Measurements from ENCODE around the gene HDAC6.

The HDAC6 gene

DNA sequence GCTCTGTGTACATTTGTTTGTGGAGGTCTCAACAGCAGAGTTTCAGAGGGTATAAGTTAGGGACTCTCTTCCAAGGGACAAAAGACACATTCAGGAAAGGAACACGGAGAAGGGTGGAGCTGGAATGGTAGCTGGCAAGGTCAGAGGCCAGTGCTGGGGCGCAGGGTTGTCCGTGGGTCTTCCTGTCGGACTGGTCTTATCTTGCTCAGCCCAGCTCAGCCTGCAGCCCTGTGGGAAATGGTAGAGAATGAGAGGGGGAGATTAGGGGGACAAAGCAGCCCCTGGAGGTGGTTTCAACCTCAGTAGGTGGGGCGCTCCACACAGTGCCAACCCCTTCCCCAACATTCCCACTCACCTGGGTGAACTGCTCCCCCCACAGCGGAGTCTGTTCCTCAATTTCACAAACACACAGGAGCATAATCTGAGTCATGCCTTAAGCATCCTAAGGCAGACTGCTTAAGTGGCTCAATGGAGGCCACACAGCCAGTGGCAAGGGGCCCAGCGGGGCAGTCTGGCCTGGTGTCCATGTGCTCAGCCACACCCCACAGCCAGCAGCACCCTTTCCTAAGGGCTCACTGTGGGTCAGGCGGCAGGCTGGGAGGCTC, 6.9 kb upstream of the HDAC6 start:
- no peak overlapping the region for H3K4me3 ChIP-seq (ENCODE audit: low read depth, low read length)
- no peak for TF ChIP-seq CTCF (IDR thresholded peaks at IDR 0.05; ENCODE audit: low read depth, low read length)

- no peak for TF ChIP-seq CTCF (IDR thresholded peaks at IDR 0.05; ENCODE audit: low read depth, low read length)
- H3K4me3 ChIP-seq (ENCODE audit: low read depth, low read length), result no peak overlapping the region
Measured at GRCh38 chrX:48798318-48798717, 3.5 kb upstream of the HDAC6 start.

DNA sequence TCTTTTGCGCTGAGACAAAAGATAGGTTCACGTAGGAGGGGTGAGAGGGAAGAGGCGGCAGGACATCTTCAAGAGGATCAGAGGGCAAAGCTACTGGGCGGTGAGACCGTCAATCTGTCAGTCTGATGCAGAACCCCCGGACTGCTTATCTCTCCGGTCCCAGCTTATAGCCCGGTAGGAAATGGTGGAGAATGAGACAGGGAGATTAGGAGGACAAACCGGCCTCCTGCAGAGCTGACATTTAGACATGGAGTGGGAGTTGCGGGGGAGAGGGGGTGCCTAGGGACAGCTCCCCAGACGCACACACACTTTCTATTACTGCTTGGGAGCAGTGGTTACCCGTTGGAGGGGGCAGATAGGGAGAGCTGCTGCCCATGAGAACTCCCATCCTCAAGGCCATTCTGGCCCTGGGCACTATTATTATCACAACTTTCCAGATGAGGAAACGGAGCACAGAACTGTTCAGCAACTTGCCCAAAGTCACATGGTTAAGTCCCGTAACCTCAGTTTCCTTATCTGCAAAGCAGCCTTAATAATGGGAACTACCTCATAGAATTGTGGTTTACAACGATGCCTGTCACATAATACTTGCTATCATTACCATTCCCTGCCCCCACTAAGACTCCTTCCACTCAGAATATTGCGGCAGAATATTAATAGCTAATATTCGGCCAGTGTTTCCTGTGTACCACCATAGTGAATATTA, 1.1 kb upstream of the HDAC6 start:
- H3K4me3 ChIP-seq (ENCODE audit: low read depth, low read length), result peak overlapping the region; percentile 62
- TF ChIP-seq CTCF (IDR thresholded peaks at IDR 0.05; ENCODE audit: low read depth, low read length), result no peak

DNA sequence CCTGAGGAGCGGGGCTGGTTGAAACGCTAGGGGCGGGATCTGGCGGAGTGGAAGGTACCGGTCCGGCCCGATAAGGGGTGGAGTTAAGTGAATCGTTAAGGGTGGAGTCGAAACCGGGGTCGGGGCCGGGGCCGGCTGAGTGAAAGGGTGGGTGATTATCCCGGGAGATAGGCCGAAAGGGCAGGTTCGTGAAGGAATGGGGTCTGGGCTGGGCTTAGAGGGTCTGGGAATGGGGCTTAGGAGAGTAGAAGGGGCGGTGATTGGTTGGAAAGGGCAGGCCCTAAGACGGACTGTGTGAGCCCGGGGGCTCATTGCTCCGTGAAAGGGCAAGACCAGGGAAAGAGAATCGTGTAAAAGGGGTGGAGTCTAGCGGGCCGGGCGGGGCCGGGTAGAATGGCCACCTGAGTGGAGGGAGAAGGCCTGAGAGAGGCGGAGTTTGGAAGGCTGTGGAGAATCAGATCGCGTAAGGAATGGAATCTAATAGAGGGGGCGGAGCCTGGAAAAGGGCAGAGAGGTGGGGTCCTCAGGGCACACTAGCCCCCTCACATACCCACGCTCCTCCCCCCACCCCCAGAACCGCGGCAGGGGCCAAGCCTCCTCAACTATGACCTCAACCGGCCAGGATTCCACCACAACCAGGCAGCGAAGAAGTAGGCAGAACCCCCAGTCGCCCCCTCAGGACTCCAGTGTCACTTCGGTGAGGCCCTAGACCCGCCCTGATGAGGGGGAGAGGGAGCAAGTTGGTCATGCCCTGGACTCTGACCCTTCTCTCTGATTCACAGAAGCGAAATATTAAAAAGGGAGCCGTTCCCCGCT, 430 bp downstream of the HDAC6 start:
- no peak for TF ChIP-seq CTCF (IDR thresholded peaks at IDR 0.05; ENCODE audit: low read depth, low read length)
- peak overlapping the region; percentile 53 for H3K4me3 ChIP-seq (ENCODE audit: low read depth, low read length)

- no peak for TF ChIP-seq CTCF (IDR thresholded peaks at IDR 0.05; ENCODE audit: low read depth, low read length)
- H3K4me3 ChIP-seq (ENCODE audit: low read depth, low read length), result peak overlapping the region; percentile 53
Measured at GRCh38 chrX:48802905-48803200, 986 bp downstream of the HDAC6 start.

DNA sequence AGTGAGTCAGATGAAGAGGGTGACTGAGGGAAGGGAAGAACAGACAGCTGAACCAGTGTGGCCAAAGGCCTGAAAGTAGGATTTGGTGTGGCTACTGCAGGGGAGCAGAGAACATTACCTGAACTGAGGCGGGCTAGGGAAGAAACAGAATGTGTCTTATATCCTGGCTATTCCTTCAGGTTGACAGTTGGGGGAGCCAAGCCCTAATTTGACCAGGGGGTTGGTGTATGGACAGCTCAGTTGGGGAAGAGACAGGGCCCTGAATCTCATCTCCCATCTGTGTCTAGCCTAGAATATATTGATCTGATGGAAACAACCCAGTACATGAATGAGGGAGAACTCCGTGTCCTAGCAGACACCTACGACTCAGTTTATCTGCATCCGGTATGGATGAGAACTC, 4.2 kb downstream of the HDAC6 start:
- no peak for TF ChIP-seq CTCF (IDR thresholded peaks at IDR 0.05; ENCODE audit: low read depth, low read length)
- no peak overlapping the region for H3K4me3 ChIP-seq (ENCODE audit: low read depth, low read length)

GRCh38 chrX:48813644-48814043, 11.8 kb downstream of the HDAC6 start:
- no peak overlapping the region for H3K4me3 ChIP-seq (ENCODE audit: low read depth, low read length)
- TF ChIP-seq CTCF (IDR thresholded peaks at IDR 0.05; ENCODE audit: low read depth, low read length), result no peak
